ENCODE data around the gene DTX1.
A peak's percentile ranks its signal among the peaks of the same experiment; 100 is the strongest.

Gene DTX1

GRCh38 chr12:113071135-113072112 is 14.9 kb downstream of the DTX1 start:
- no peak for DNase-seq (ENCODE audit: low read depth)

- DNase-seq (ENCODE audit: low read depth): no peak
These were observed 15.6 kb downstream of the DTX1 start for GRCh38 chr12:113072136-113072535.

- DNase-seq (ENCODE audit: low read depth): no peak
These were observed 17.1 kb downstream of the DTX1 start for GRCh38 chr12:113073586-113073985.

- DNase-seq (ENCODE audit: low read depth): no peak
These were observed 18.7 kb downstream of the DTX1 start for GRCh38 chr12:113075137-113075683.

- no peak for DNase-seq (ENCODE audit: low read depth)
These were observed 20.7 kb downstream of the DTX1 start for GRCh38 chr12:113077057-113077858.

GRCh38 chr12:113077859-113078255 is 21.3 kb downstream of the DTX1 start:
- no peak for DNase-seq (ENCODE audit: low read depth)

GRCh38 chr12:113081873-113082272 is 25.3 kb downstream of the DTX1 start:
- DNase-seq (ENCODE audit: low read depth): no peak

GRCh38 chr12:113082486-113083148 is 26.1 kb downstream of the DTX1 start:
- DNase-seq (ENCODE audit: low read depth): no peak

- DNase-seq (ENCODE audit: low read depth): no peak
These were observed 27.4 kb downstream of the DTX1 start for GRCh38 chr12:113083863-113084435.

- no peak for DNase-seq (ENCODE audit: low read depth)
These were observed 30.0 kb downstream of the DTX1 start for GRCh38 chr12:113086249-113087164.

GRCh38 chr12:113087193-113087592 is 30.7 kb downstream of the DTX1 start:
- no peak for DNase-seq (ENCODE audit: low read depth)

DNA sequence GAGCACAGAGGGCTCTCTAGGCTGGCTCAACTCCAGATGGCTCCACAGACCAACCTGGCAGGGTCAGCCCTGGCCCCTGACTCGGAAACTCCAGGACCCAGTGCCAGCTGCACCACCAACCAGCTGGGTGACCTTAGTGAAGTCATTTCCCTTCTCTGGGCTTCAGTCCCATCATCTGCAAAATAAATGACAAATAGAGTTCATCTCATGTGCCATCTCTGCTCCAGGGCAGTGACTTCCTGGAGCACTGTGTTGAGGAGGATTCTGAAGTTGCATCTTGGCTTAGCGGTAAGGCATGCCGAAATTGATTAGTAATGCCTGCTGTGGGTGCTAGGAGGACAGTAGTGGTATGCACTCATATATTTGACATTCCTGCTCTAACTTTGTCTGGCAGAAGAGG is 31.5 kb downstream of the DTX1 start:
- DNase-seq (ENCODE audit: low read depth): no peak

DNA sequence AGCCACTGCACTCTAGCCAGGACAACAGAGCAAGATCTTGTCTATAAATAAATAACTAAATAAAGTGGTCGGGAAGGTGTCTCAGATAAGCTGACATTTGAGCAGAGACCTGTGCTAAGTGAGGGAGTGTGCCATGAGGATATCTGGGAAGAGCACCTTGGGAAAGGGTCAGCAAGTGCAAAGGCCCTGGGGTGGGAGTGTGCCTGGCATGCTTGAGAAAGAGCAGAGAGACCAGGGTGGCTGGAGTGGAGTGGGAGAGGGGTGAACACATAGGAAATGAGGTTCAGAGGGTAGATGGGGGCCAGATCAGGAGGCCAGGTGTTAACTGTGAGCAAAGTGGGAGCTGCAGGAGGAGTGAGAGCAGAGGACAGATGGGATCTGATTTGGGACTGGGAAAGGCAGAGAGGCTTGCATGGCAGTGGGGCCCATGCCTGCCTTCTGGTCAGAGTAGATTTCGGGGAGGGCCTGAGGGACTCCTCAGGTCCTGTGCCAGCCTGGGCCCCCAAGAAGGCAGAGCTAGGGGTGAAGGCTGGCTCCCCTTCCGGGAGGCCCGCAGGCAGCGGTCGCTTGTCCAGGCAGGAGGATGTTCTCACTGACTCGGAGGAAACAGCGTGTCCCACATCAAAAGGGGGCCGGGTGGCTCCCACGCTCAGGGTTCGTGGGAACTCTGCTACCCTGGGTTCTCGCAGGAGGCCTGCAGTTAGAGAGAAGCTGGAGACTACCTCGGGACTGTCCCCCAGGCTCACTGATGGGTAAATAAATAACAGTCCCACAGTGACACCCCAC is 32.6 kb downstream of the DTX1 start:
- DNase-seq (ENCODE audit: low read depth): peak; percentile 43

DNA sequence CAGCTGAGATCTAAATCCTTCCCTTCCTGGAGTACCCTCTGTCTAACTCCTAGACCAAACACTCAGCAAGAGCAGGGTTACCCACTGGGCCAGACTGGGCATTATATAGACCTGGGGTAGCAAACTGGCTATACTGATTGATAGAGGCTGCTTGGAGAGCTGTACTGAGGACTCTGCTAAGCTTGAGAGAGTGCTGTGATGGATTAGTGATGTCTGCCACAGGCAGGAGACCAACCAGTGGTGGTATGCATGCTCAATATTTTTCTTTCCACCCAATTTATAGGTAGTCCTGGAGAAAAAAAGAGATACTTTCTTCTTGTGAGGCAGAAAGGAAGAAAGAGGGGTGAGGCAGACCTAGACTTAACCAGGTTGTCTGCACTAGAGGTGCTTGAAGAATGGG is 33.3 kb downstream of the DTX1 start:
- DNase-seq (ENCODE audit: low read depth): no peak

- DNase-seq (ENCODE audit: low read depth): no peak
These were observed 34.2 kb downstream of the DTX1 start for GRCh38 chr12:113090740-113091139.

GRCh38 chr12:113091506-113091905 is 35.0 kb downstream of the DTX1 start:
- no peak for DNase-seq (ENCODE audit: low read depth)

GRCh38 chr12:113092607-113093408 is 36.3 kb downstream of the DTX1 start:
- no peak for DNase-seq (ENCODE audit: low read depth)

- DNase-seq (ENCODE audit: low read depth): no peak
These were observed 37.0 kb downstream of the DTX1 start for GRCh38 chr12:113093409-113094101.

Measured in stimulated activated CD8-positive, alpha-beta memory T cell treated with anti-CD3 and anti-CD28 coated beads, Interleukin-7, amount 100 ng/mL, for 24 hours (primary cell).